HepG2 (cell line): ENCODE data around the gene AXDND1. TPM values are rescaled to one million over a fixed set of nuclear protein-coding genes. Genes with fewer than 3 reads are reported as not detected.
A peak's percentile ranks its signal among the peaks of the same experiment; 100 is the strongest.

ENCODE experiments used
- ATAC-seq: fragments of 200-7000 bp; cut with Tn5 transposase; 3 replicates; pipeline ENCODE4 v1.9.1; 2020; ENCODE audit warnings: mild to moderate bottlenecking, moderate library complexity
- BruUV-seq: library from RNA; stranded (reverse); fragments of 400-500 nt; replicated peaks from 2 replicates; lab custom pipeline; 2021; lab: Mats Ljungman, UMichigan
- CTCF ChIA-PET: fragments of 300-600 bp; formaldehyde crosslinking; extraction: SDS; loops from one replicate; lab custom pipeline; 2021; ENCODE audit warnings: low total read pairs, inconsistent platforms, low intra/inter-chr PET ratio; lab: Yijun Ruan, JAX
- POLR2A ChIA-PET: fragments of 350-600 bp; sonication (Branson Sonifier 250); formaldehyde crosslinking; loops from one replicate; lab custom pipeline; 2020; ENCODE audit warnings: antibody characterized with exemption, inconsistent platforms; lab: Yijun Ruan, JAX
- DNase-seq: peaks from one replicate; pipeline ENCODE4 v3.0.0-alpha.2; 2015; ENCODE audit warnings: low spot score
- FAIRE-seq: peaks from 3 replicates; lab custom pipeline; 2011; peaks lifted over from hg19 to GRCh38; lab: Jason Lieb, UNC
- H2AFZ ChIP-seq: one replicate; pipeline ENCODE4 v1.6.1; 2011; ENCODE audit warnings: low read length, inconsistent platforms
- H3K27ac ChIP-seq: fragments of 300-600 bp; 3 replicates; pipeline ENCODE4 v1.8.0; 2011; ENCODE audit warnings: mixed run types, mild to moderate bottlenecking, mixed read lengths, low read length, inconsistent platforms; ENCODE audit not compliant: insufficient read depth; ENCODE audit errors: extremely low read length
- H3K27me3 ChIP-seq, 2 experiments: fragments of 200-600 bp in 1 of 2; 2 replicates in 1 of 2; 3 replicates in 1 of 2; pipeline versions ENCODE4 v1.6.0 to v1.8.0; 2011; ENCODE audit warnings: low read length in 2 of 2, mild to moderate bottlenecking in 2 of 2, moderate library complexity in 2 of 2, inconsistent platforms in 1 of 2; ENCODE audit not compliant: insufficient read depth in 2 of 2, control insufficient read depth in 1 of 2
- H3K36me3 ChIP-seq, 2 experiments: fragments of 200-600 bp in 1 of 2; replicated peaks in 1 of 2; 2 replicates in 1 of 2; 3 replicates in 1 of 2; pipeline versions ENCODE4 v1.5.1 to v1.8.0; 2011; ENCODE audit warnings: low read length in 2 of 2, inconsistent platforms in 1 of 2; ENCODE audit not compliant: insufficient read depth in 2 of 2, control insufficient read depth in 1 of 2
- H3K4me1 ChIP-seq: 2 replicates; pipeline ENCODE4 v1.5.1; 2012; ENCODE audit warnings: low read length, inconsistent platforms; ENCODE audit not compliant: insufficient read depth
- H3K4me2 ChIP-seq: 2 replicates; pipeline ENCODE4 v1.6.0; 2011; ENCODE audit warnings: low read depth, low read length, inconsistent platforms
- H3K4me3 ChIP-seq, 3 experiments: fragments of 200-600 bp in 1 of 3; sonication (generic), shearing (Covaris generic) in 1 of 3; replicated peaks in 1 of 3; 2 replicates each; pipeline ENCODE4 v1.5.1; 2011 to 2016; ENCODE audit warnings: low read length in 3 of 3, inconsistent platforms in 2 of 3, low read depth in 2 of 3, mild to moderate bottlenecking in 2 of 3, control low read depth in 1 of 3, mixed read lengths in 1 of 3; ENCODE audit not compliant: insufficient read depth in 1 of 3
- H3K79me2 ChIP-seq: one replicate; pipeline ENCODE4 v1.6.1; 2011; ENCODE audit warnings: low read length, inconsistent platforms; ENCODE audit not compliant: insufficient read depth
- H3K9ac ChIP-seq: 2 replicates; pipeline ENCODE4 v1.6.0; 2011; ENCODE audit warnings: mild to moderate bottlenecking, low read depth, low read length, inconsistent platforms; ENCODE audit not compliant: insufficient read depth
- H3K9me3 ChIP-seq: 2 replicates; pipeline ENCODE4 v1.5.1; 2012; ENCODE audit warnings: mild to moderate bottlenecking, low read length
- H4K20me1 ChIP-seq: 2 replicates; pipeline ENCODE4 v1.6.0; 2011; ENCODE audit warnings: inconsistent platforms, mild to moderate bottlenecking, low read length, moderate library complexity; ENCODE audit not compliant: insufficient read depth
- ATF7 ChIP-seq, 2 experiments: fragments of 450-650 bp in 1 of 2; sonication (generic) in 1 of 2; formaldehyde crosslinking in 1 of 2; IDR thresholded peaks; 2 replicates each; pipeline versions ENCODE4 v1.4.0 to v1.6.1; 2016 to 2020; ENCODE audit warnings: antibody characterized with exemption in 1 of 2, mild to moderate bottlenecking in 1 of 2, missing genetic modification reagents in 1 of 2
- EEA1 ChIP-seq: sonication (generic); formaldehyde crosslinking; IDR thresholded peaks from 2 replicates; pipeline ENCODE4 v1.5.1; 2020; ENCODE audit warnings: mild to moderate bottlenecking, missing genetic modification reagents, borderline replicate concordance
- HMG20B ChIP-seq: conservative IDR thresholded peaks from 2 replicates; pipeline ENCODE4 v1.6.1; 2016; ENCODE audit warnings: missing genetic modification reagents, missing compliant biosample characterization
- KDM6A ChIP-seq: IDR thresholded peaks from 2 replicates; pipeline ENCODE4 v1.6.1; 2016; ENCODE audit warnings: low read depth
- PLRG1 ChIP-seq: fragments of 450-650 bp; conservative IDR thresholded peaks from 2 replicates; pipeline ENCODE4 v1.6.1; 2016
- PPARG ChIP-seq: conservative IDR thresholded peaks from 2 replicates; pipeline ENCODE4 v1.6.1; 2016; ENCODE audit warnings: missing biosample characterization, missing genetic modification reagents
- SMARCC2 ChIP-seq: fragments of 450-650 bp; IDR thresholded peaks from 2 replicates; pipeline ENCODE4 v1.6.1; 2017; ENCODE audit warnings: antibody characterized with exemption, mild to moderate bottlenecking
- SNRNP70 ChIP-seq: fragments of 200-400 bp; formaldehyde crosslinking; IDR thresholded peaks from 2 replicates; pipeline ENCODE4 v1.6.1; 2017; ENCODE audit warnings: mild to moderate bottlenecking, low read depth, low read length, moderate library complexity
- THYN1 ChIP-seq: sonication (generic); formaldehyde crosslinking; IDR thresholded peaks from 2 replicates; pipeline ENCODE4 v1.8.1; 2023; ENCODE audit warnings: low read depth, mild to moderate bottlenecking, moderate library complexity, missing genetic modification reagents, borderline replicate concordance
- ZBTB1 ChIP-seq: sonication (generic); formaldehyde crosslinking; IDR thresholded peaks from 2 replicates; pipeline ENCODE4 v1.4.0; 2020; ENCODE audit warnings: missing genetic modification reagents, borderline replicate concordance
- ZBTB21 ChIP-seq: sonication (generic); formaldehyde crosslinking; IDR thresholded peaks from 2 replicates; pipeline ENCODE4 v1.4.0; 2020; ENCODE audit warnings: missing genetic modification reagents
- ZNF557 ChIP-seq: sonication (generic); formaldehyde crosslinking; IDR thresholded peaks from 2 replicates; pipeline ENCODE4 v1.4.0; 2020; ENCODE audit warnings: missing genetic modification reagents
- ZNF564 ChIP-seq: sonication (generic); formaldehyde crosslinking; IDR thresholded peaks from 2 replicates; pipeline ENCODE4 v1.8.1; 2023; ENCODE audit warnings: mild to moderate bottlenecking, missing genetic modification reagents
- ZNF644 ChIP-seq: IDR thresholded peaks from 2 replicates; pipeline ENCODE4 v1.6.1; 2016; ENCODE audit warnings: low read depth
- ZNF7 ChIP-seq: IDR thresholded peaks from 2 replicates; pipeline ENCODE4 v1.6.1; 2016; ENCODE audit warnings: missing biosample characterization, missing genetic modification reagents
- ZNF816 ChIP-seq: sonication (generic); formaldehyde crosslinking; IDR thresholded peaks from 2 replicates; pipeline ENCODE4 v1.8.0; 2022; ENCODE audit warnings: missing genetic modification reagents, mild to moderate bottlenecking, borderline replicate concordance
- ZSCAN21 ChIP-seq: sonication (generic); formaldehyde crosslinking; IDR thresholded peaks from 2 replicates; pipeline ENCODE4 v1.8.0; 2022; ENCODE audit warnings: mild to moderate bottlenecking, missing genetic modification reagents, moderate library complexity, borderline replicate concordance
- WGBS: methylation state at CpG from one replicate; pipeline ENCODE4 v1.1.6; 2017; ENCODE audit warnings: low lambda C conversion rate; 5-methylcytosine and 5-hydroxymethylcytosine counted together
- in situ Hi-C: cut with HindIII; loops from 2 replicates; pipeline ENCODE4 v1.10.0; 2017; ENCODE audit warnings: low pct_unique_long_range_greater_than_20kb; ENCODE audit not compliant: extremely low pct_ligation_motif_present
- intact Hi-C: fragments of 100-400 bp; cut with micrococcal nuclease; formaldehyde crosslinking; loops from one replicate; pipeline ENCODE4 v1.10.0; 2022; ENCODE audit not compliant: unreplicated experiment
- polyA plus RNA-seq, 8 experiments: library from polyadenylated mRNA; depleted of rRNA in 3 of 8; stranded (reverse) in 7 of 8; unstranded in 1 of 8; fragments of >200 nt; fragmentation: Illumina TruSeq in 4 of 8; extraction: Trizol in 4 of 8; gene quantifications; 2 replicates each; pipeline versions ENCODE4 v1.2.1 to v1.2.3, GENCODE V29; 2011 to 2016; ENCODE audit warnings: low read depth in 4 of 8, missing spikeins in 1 of 8, mixed read lengths in 1 of 8; ENCODE audit not compliant: insufficient read depth in 1 of 8
- total RNA-seq, 5 experiments: library from RNA; depleted of rRNA; stranded (reverse); fragments of >200 nt; fragmentation: Illumina TruSeq; extraction: Trizol; gene quantifications; 2 replicates each; pipeline ENCODE4 v1.2.3, GENCODE V29; 2016; ENCODE audit warnings: low read depth in 1 of 5
- TF ChIP-seq, protein P1 (sequence below): sonication (generic); formaldehyde crosslinking; IDR thresholded peaks from 2 replicates; pipeline ENCODE4 v1.8.0; 2022; ENCODE audit warnings: mild to moderate bottlenecking, missing genetic modification reagents, moderate library complexity
- TF ChIP-seq, protein P2 (sequence below): sonication (generic); formaldehyde crosslinking; IDR thresholded peaks from 2 replicates; pipeline ENCODE4 v1.5.0; 2020; ENCODE audit warnings: mild to moderate bottlenecking, missing genetic modification reagents, moderate library complexity
- TF ChIP-seq, protein P3 (sequence below): sonication (generic); formaldehyde crosslinking; IDR thresholded peaks from 2 replicates; pipeline ENCODE4 v1.5.0; 2020; ENCODE audit warnings: mild to moderate bottlenecking, low read depth, missing genetic modification reagents, borderline replicate concordance

Gene AXDND1
- total and polyA plus RNA-seq, 2 of the 13 experiments (the other 11 are each of a cell fraction or from before 2014, with no cell fraction given), result 0.15 to 0.40 TPM

DNA sequence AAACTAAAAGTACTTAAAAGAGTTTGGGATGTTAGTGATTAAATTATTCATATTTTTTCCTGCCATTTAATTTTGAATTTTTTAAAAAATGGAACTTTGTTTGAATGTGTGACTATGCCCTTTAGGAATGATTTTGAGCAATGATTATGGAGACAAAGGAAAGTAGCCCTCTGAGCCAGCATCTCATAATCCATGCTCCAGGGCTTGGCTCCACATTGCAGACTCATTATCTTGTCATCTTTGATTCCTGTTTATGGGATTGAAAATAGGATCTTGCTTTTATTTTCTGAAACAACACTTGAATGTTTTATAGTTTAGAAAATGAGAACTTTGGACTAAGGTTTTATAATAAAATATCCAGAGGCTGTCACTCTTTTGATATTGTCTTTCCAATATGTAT, 14.5 kb downstream of the AXDND1 start:
- Histone ChIP-seq H3K4me2 (no peak overlapping the region), H3K36me3 (no peaks in the 10 kb centered on the region), H3K27ac (no peak overlapping the region), H3K9ac (no peak overlapping the region), H3K4me1 (peaks cover 17% of the 10 kb centered on the region), H3K79me2 (no peaks in the 10 kb centered on the region), H3K9me3 (no peaks in the 10 kb centered on the region), H3K4me3 (no peak overlapping the region), H2AFZ (no peak overlapping the region), H4K20me1 (no peaks in the 10 kb centered on the region), H3K27me3 (no peaks in the 10 kb centered on the region)
- ATAC-seq (no peak), DNase-seq (no peak), FAIRE-seq (no peak)
- no TSS peak for BruUV-seq
- ChIA-PET POLR2A (no interaction called here), CTCF (no interaction called here)
- TF ChIP-seq ZNF557 (CRISPR knock-in tag) (no peak), HMG20B (no peak), ZNF7 (CRISPR knock-in tag) (no peak), ATF7 (IDR thresholded peaks at IDR 0.05) (no peak), ATF7 (CRISPR knock-in tag; IDR thresholded peaks at IDR 0.05) (no peak), ZBTB21 (CRISPR knock-in tag) (no peak), PLRG1 (no peak), EEA1 (CRISPR knock-in tag) (no peak), KDM6A (CRISPR knock-in tag) (no peak), ZNF644 (no peak)
- TF ChIP-seq, protein P1, sequence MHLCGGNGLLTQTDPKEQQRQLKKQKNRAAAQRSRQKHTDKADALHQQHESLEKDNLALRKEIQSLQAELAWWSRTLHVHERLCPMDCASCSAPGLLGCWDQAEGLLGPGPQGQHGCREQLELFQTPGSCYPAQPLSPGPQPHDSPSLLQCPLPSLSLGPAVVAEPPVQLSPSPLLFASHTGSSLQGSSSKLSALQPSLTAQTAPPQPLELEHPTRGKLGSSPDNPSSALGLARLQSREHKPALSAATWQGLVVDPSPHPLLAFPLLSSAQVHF (CRISPR knock-in tag), result no peak
- intact Hi-C loops, result no loop called here
- in situ Hi-C loops, result no loop called here

DNA sequence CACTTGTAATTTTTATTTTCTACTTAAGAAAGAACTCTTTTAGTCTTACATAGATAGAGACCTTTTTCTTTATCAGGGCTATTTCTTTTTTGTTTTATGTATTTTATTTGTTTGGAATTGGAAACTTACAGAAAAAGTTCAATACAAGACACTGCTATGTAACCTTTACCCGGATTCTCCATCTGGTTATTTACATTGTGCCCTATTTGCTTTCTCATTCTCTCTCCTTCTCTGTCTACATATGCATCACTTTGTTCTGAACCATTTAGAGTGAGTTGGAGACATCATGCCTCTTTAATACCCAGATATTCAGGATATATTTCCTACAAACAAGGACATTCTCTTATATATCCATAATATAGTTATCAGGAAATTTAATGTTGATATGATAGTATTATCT, 18.3 kb downstream of the AXDND1 start:
- intact Hi-C loops (no loop called here), in situ Hi-C loops (no loop called here)
- peak overlapping the region; percentile 10; the same call in 1 of the 2 replicates for H3K4me2 ChIP-seq
- H3K36me3 ChIP-seq, result no peaks in the 10 kb centered on the region
- 2% methylated on average over 1 of the region's 1 CpG for WGBS
- POLR2A ChIA-PET, result no interaction called here
- no peak overlapping the region for H3K4me3 ChIP-seq
- no peak overlapping the region for H2AFZ ChIP-seq
- H3K9me3 ChIP-seq, result no peaks in the 10 kb centered on the region
- BruUV-seq, result no TSS peak
- H3K79me2 ChIP-seq, result no peaks in the 10 kb centered on the region
- peak; percentile 9 for DNase-seq
- H3K9ac ChIP-seq, result no peak overlapping the region
- FAIRE-seq, result no peak
- H3K27me3 ChIP-seq, result no peaks in the 10 kb centered on the region
- ATAC-seq, result peak; percentile 80
- H3K27ac ChIP-seq, result no peak overlapping the region
- no peaks in the 10 kb centered on the region for H4K20me1 ChIP-seq
- H3K4me1 ChIP-seq, result peaks cover 17% of the 10 kb centered on the region
- CTCF ChIA-PET, result no interaction called here
- peak; percentile 92 for TF ChIP-seq PPARG (CRISPR knock-in tag)
- no peak for TF ChIP-seq SMARCC2
- TF ChIP-seq ZBTB1 (CRISPR knock-in tag), result no peak
- TF ChIP-seq ZNF816 (CRISPR knock-in tag), result no peak
- TF ChIP-seq, protein P2, sequence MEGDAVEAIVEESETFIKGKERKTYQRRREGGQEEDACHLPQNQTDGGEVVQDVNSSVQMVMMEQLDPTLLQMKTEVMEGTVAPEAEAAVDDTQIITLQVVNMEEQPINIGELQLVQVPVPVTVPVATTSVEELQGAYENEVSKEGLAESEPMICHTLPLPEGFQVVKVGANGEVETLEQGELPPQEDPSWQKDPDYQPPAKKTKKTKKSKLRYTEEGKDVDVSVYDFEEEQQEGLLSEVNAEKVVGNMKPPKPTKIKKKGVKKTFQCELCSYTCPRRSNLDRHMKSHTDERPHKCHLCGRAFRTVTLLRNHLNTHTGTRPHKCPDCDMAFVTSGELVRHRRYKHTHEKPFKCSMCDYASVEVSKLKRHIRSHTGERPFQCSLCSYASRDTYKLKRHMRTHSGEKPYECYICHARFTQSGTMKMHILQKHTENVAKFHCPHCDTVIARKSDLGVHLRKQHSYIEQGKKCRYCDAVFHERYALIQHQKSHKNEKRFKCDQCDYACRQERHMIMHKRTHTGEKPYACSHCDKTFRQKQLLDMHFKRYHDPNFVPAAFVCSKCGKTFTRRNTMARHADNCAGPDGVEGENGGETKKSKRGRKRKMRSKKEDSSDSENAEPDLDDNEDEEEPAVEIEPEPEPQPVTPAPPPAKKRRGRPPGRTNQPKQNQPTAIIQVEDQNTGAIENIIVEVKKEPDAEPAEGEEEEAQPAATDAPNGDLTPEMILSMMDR (CRISPR knock-in tag), result no peak
- TF ChIP-seq, protein P3, sequence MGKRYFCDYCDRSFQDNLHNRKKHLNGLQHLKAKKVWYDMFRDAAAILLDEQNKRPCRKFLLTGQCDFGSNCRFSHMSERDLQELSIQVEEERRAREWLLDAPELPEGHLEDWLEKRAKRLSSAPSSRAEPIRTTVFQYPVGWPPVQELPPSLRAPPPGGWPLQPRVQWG, result no peak
- no peak for TF ChIP-seq ZSCAN21 (CRISPR knock-in tag)
- no peak for TF ChIP-seq SNRNP70
- TF ChIP-seq ZNF564 (CRISPR knock-in tag), result no peak
- TF ChIP-seq THYN1 (CRISPR knock-in tag), result no peak
